Caco-2 (cell line): Measurements from ENCODE around the gene NDFIP1. TPM values are rescaled to one million over a fixed set of nuclear protein-coding genes. Genes with fewer than 3 reads are reported as not detected.

Experiments
- BruUV-seq: library from RNA; stranded (reverse); fragments of 400-500 nt; replicated peaks from 2 replicates; lab custom pipeline; 2021; lab: Mats Ljungman, UMichigan
- CTCF ChIA-PET: fragments of 300-600 bp; sonication (Branson Sonifier 250); formaldehyde crosslinking; loops from one replicate; lab custom pipeline; 2022; ENCODE audit warnings: antibody characterized with exemption; lab: Charles Lee
- POLR2A ChIA-PET: fragments of 300-600 bp; sonication (Branson Sonifier 250); formaldehyde crosslinking; loops from one replicate; lab custom pipeline; 2022; ENCODE audit warnings: antibody characterized with exemption; lab: Charles Lee
- DNase-seq, 2 experiments: peaks; one replicate each; pipeline versions ENCODE4 v3.0.0 to v3.0.0-alpha.2; 2020 to 2022
- H3K27me3 ChIP-seq: replicated peaks from 2 replicates; pipeline ENCODE4 v1.6.0; 2011; ENCODE audit warnings: low read length; ENCODE audit not compliant: control insufficient read depth, insufficient read depth
- H3K36me3 ChIP-seq: 2 replicates; pipeline ENCODE4 v1.5.1; 2011; ENCODE audit warnings: low read length; ENCODE audit not compliant: control insufficient read depth, insufficient read depth
- H3K4me1 ChIP-seq: fragments of 250-450 bp; sonication (Bioruptor Pico); 2 replicates; pipeline ENCODE4 v1.5.1; 2020; ENCODE audit warnings: mild to moderate bottlenecking
- H3K4me3 ChIP-seq: 2 replicates; pipeline ENCODE4 v1.5.1; 2011; ENCODE audit warnings: low read depth, mild to moderate bottlenecking, control low read depth, low read length
- H3K9me3 ChIP-seq: fragments of 250-450 bp; sonication (Bioruptor Pico); 2 replicates; pipeline ENCODE4 v1.5.1; 2020; ENCODE audit warnings: mild to moderate bottlenecking, moderate library complexity
- H3K27ac Mint-ChIP-seq: one replicate; pipeline ENCODE4 v1.8.0; 2022; ENCODE audit warnings: mixed read lengths; ENCODE audit not compliant: unreplicated experiment
- H3K27me3 Mint-ChIP-seq: one replicate; pipeline ENCODE4 v1.8.0; 2022; ENCODE audit warnings: mixed read lengths; ENCODE audit not compliant: insufficient read depth, unreplicated experiment
- H3K36me3 Mint-ChIP-seq: one replicate; pipeline ENCODE4 v1.8.0; 2022; ENCODE audit warnings: mild to moderate bottlenecking, mixed read lengths; ENCODE audit not compliant: insufficient read depth, unreplicated experiment
- H3K4me1 Mint-ChIP-seq: one replicate; pipeline ENCODE4 v1.8.0; 2022; ENCODE audit warnings: low read depth, mixed read lengths; ENCODE audit not compliant: unreplicated experiment
- H3K4me3 Mint-ChIP-seq: one replicate; pipeline ENCODE4 v1.8.0; 2022; ENCODE audit warnings: mild to moderate bottlenecking, moderate library complexity, mixed read lengths; ENCODE audit not compliant: unreplicated experiment
- H3K9me3 Mint-ChIP-seq: one replicate; pipeline ENCODE4 v1.8.0; 2022; ENCODE audit warnings: mixed read lengths; ENCODE audit not compliant: unreplicated experiment
- intact Hi-C: fragments of 100-400 bp; cut with micrococcal nuclease; formaldehyde crosslinking; loops from one replicate; pipeline ENCODE4 v1.10.0; 2022; ENCODE audit not compliant: unreplicated experiment
- total RNA-seq: library from RNA; stranded (reverse); gene quantifications from 2 replicates; pipeline ENCODE4 v1.2.3, GENCODE V29; 2022
- TF ChIP-seq, protein P1 (sequence below), 2 experiments: fragments of 200-600 bp in 1 of 2; IDR thresholded peaks; 1 replicate in 1 of 2; 2 replicates in 1 of 2; pipeline versions ENCODE4 v1.5.1 to v1.8.0; 2011 to 2022; ENCODE audit warnings: antibody characterized with exemption in 1 of 2, control low read depth in 1 of 2, inconsistent platforms in 1 of 2, low read depth in 1 of 2, low read length in 1 of 2, mild to moderate bottlenecking in 1 of 2, moderate library complexity in 1 of 2; ENCODE audit not compliant: insufficient read depth in 1 of 2, severe bottlenecking in 1 of 2, unreplicated experiment in 1 of 2

Gene NDFIP1
- total RNA-seq, 1 experiment from 2014 or later, result 51.6 TPM

DNA sequence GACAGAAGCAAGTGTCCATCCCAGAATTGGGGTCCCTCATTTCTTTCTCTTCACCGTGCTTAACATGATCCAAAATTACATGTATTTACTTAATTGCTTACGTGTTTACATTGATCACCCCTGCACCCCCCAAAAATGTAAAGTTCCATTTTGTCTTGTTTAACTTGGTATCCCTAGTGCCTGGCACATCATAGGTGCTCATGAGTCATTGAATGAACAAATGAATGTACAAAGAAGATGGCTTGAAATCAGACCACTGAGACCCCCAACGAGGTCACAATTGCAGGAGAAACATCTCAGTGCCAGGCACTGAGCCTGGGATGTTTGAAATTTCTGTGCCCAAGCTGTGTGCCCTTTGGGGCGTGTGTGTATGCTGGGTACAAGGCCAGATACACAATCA is 45.2 kb upstream of the NDFIP1 start:
- Mint-ChIP-seq H3K4me3 (no peak overlapping the region), H3K27ac (no peak overlapping the region), H3K4me1 (no peaks in the 10 kb centered on the region), H3K36me3 (no peaks in the 10 kb centered on the region), H3K27me3 (peaks cover 3% of the 10 kb centered on the region), H3K9me3 (no peaks in the 10 kb centered on the region)
- no peak for DNase-seq
- Histone ChIP-seq H3K9me3 (no peaks in the 10 kb centered on the region), H3K27me3 (no peaks in the 10 kb centered on the region), H3K4me3 (no peak overlapping the region), H3K4me1 (no peaks in the 10 kb centered on the region), H3K36me3 (no peaks in the 10 kb centered on the region)
- intact Hi-C loops, result no loop called here
- ChIA-PET POLR2A (no interaction called here), CTCF (no interaction called here)
- no TSS peak for BruUV-seq
- TF ChIP-seq, protein P1, sequence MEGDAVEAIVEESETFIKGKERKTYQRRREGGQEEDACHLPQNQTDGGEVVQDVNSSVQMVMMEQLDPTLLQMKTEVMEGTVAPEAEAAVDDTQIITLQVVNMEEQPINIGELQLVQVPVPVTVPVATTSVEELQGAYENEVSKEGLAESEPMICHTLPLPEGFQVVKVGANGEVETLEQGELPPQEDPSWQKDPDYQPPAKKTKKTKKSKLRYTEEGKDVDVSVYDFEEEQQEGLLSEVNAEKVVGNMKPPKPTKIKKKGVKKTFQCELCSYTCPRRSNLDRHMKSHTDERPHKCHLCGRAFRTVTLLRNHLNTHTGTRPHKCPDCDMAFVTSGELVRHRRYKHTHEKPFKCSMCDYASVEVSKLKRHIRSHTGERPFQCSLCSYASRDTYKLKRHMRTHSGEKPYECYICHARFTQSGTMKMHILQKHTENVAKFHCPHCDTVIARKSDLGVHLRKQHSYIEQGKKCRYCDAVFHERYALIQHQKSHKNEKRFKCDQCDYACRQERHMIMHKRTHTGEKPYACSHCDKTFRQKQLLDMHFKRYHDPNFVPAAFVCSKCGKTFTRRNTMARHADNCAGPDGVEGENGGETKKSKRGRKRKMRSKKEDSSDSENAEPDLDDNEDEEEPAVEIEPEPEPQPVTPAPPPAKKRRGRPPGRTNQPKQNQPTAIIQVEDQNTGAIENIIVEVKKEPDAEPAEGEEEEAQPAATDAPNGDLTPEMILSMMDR (IDR thresholded peaks at IDR 0.05; ENCODE audit: insufficient read depth in 1 of 2, low read depth in 1 of 2, low read length in 1 of 2, severe bottlenecking in 1 of 2, unreplicated experiment in 1 of 2), result no peak

GRCh38 chr5:142063878-142064331 is 44.7 kb upstream of the NDFIP1 start:
- Histone ChIP-seq H3K27me3 (no peaks in the 10 kb centered on the region), H3K36me3 (no peaks in the 10 kb centered on the region)
- POLR2A ChIA-PET, result no interaction called here

GRCh38 chr5:142065273-142065672 is 43.3 kb upstream of the NDFIP1 start:
- H3K9me3 Mint-ChIP-seq, result no peaks in the 10 kb centered on the region
- H3K27me3 Mint-ChIP-seq, result peaks cover 3% of the 10 kb centered on the region
- no peak for DNase-seq
- Histone ChIP-seq H3K9me3 (no peaks in the 10 kb centered on the region), H3K4me3 (no peak overlapping the region), H3K27me3 (no peaks in the 10 kb centered on the region), H3K4me1 (no peaks in the 10 kb centered on the region), H3K36me3 (no peaks in the 10 kb centered on the region)
- intact Hi-C loops, result no loop called here
- BruUV-seq, result no TSS peak
- POLR2A ChIA-PET, result no interaction called here
- H3K4me1 Mint-ChIP-seq, result no peaks in the 10 kb centered on the region
- H3K4me3 Mint-ChIP-seq, result no peak overlapping the region
- no peaks in the 10 kb centered on the region for H3K36me3 Mint-ChIP-seq
- CTCF ChIA-PET, result interaction anchor here (0.6 kb wide), 1 partner anchor 49 kb away, joined by 4 read pairs; no protein-coding TSS in a partner anchor
- no peak overlapping the region for H3K27ac Mint-ChIP-seq
- TF ChIP-seq, protein P1 (IDR thresholded peaks at IDR 0.05; ENCODE audit: insufficient read depth in 1 of 2, low read depth in 1 of 2, low read length in 1 of 2, severe bottlenecking in 1 of 2, unreplicated experiment in 1 of 2), result no peak

More at GRCh38 chr5:142063878-142064331, 44.7 kb upstream of the NDFIP1 start:
- no peak for DNase-seq
- CTCF ChIA-PET, result no interaction called here
- H3K27me3 Mint-ChIP-seq, result peaks cover 3% of the 10 kb centered on the region
- no peaks in the 10 kb centered on the region for H3K9me3 Mint-ChIP-seq
- Histone ChIP-seq H3K4me3 (no peak overlapping the region), H3K9me3 (no peaks in the 10 kb centered on the region), H3K4me1 (no peaks in the 10 kb centered on the region)
- no peaks in the 10 kb centered on the region for H3K4me1 Mint-ChIP-seq
- H3K4me3 Mint-ChIP-seq, result no peak overlapping the region
- H3K36me3 Mint-ChIP-seq, result no peaks in the 10 kb centered on the region
- no peak overlapping the region for H3K27ac Mint-ChIP-seq
- intact Hi-C loops, result no loop called here
- TF ChIP-seq, protein P1 (IDR thresholded peaks at IDR 0.05; ENCODE audit: insufficient read depth in 1 of 2, low read depth in 1 of 2, low read length in 1 of 2, severe bottlenecking in 1 of 2, unreplicated experiment in 1 of 2), result no peak
- no TSS peak for BruUV-seq
